ENCODE measurements around the gene ZNF451.

GRCh38 chr6:57074383-57074782 lies 15.6 kb upstream of the ZNF451 start:
- TF ChIP-seq POLR2A (IDR thresholded peaks at IDR 0.05) (no peak), CTCF (IDR thresholded peaks at IDR 0.05) (no peak), EP300 (IDR thresholded peaks at IDR 0.05) (no peak)

Data from tibial nerve (tissue), 4 donors.